ENCODE measurements around the gene WDR64.

WDR64 gene

GRCh38 chr1:241738284-241739078 lies 86.4 kb downstream of the WDR64 start:
- no peak for DNase-seq (ENCODE audit: low read depth)
- no peak overlapping the region for H3K4me3 ChIP-seq (ENCODE audit: control insufficient read depth, low read depth, low read length)
- no peak for TF ChIP-seq CTCF (IDR thresholded peaks at IDR 0.05; ENCODE audit: control insufficient read depth, insufficient read depth, low read depth, low read length, missing control alignments)

- TF ChIP-seq CTCF (IDR thresholded peaks at IDR 0.05; ENCODE audit: control insufficient read depth, insufficient read depth, low read depth, low read length, missing control alignments): no peak
- no peak for DNase-seq (ENCODE audit: low read depth)
- no peak overlapping the region for H3K4me3 ChIP-seq (ENCODE audit: control insufficient read depth, low read depth, low read length)
Measured at GRCh38 chr1:241742084-241742483, 90.0 kb downstream of the WDR64 start.

GRCh38 chr1:241744591-241744990 lies 92.5 kb downstream of the WDR64 start:
- no peak for TF ChIP-seq CTCF (IDR thresholded peaks at IDR 0.05; ENCODE audit: control insufficient read depth, insufficient read depth, low read depth, low read length, missing control alignments)
- no peak overlapping the region for H3K4me3 ChIP-seq (ENCODE audit: control insufficient read depth, low read depth, low read length)
- no peak for DNase-seq (ENCODE audit: low read depth)

GRCh38 chr1:241747992-241748391 lies 95.9 kb downstream of the WDR64 start:
- no peak for TF ChIP-seq CTCF (IDR thresholded peaks at IDR 0.05; ENCODE audit: control insufficient read depth, insufficient read depth, low read depth, low read length, missing control alignments)
- no peak for DNase-seq (ENCODE audit: low read depth)
- H3K4me3 ChIP-seq (ENCODE audit: control insufficient read depth, low read depth, low read length): no peak overlapping the region

DNA sequence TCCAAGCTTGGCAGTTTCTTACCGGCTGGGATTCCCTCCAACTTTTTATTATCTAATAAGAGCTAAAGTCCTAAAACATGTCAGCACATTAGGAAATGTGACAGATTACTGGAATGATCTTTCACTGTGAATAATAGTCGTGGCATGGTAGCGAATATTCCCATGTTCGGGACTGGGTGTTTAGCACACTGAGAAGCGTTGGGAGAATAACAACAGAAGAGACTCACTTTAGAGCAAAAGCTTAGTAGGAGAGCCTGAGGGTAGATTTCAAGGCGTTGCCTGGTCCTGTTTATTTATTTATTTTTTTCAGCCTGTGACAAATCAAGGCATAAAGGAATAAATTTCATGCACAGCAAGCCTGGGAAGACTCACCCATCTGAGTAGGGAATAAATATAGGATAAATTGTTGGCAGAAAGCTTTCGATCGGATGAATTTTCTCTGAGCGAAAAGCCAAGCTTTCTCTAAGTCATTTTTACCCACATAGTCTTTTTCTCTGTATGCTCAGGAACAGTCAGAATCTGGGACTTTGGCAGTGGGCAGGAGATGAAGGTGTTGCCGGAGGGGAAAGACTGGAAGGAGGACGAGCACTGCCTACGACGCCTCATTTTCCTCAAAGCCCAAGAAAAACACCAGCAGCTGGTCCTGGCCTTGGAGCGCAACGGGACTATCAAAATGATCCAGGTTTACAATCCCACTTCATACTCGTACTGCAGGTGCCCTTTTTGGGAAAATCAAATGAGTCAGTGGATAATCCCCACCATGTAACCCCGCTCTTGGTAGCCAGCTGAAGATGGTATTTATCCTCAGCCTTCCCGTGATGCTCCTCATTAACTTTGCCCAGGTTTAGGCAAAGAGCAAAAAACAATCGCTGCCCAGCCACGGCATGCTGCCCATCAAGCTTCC lies 97.2 kb downstream of the WDR64 start:
- peak overlapping the region; percentile 2 for H3K4me3 ChIP-seq (ENCODE audit: control insufficient read depth, low read depth, low read length)
- no peak for TF ChIP-seq CTCF (IDR thresholded peaks at IDR 0.05; ENCODE audit: control insufficient read depth, insufficient read depth, low read depth, low read length, missing control alignments)
- DNase-seq (ENCODE audit: low read depth): peak; percentile 40

- H3K4me3 ChIP-seq (ENCODE audit: control insufficient read depth, low read depth, low read length): no peak overlapping the region
- DNase-seq (ENCODE audit: low read depth): no peak
- TF ChIP-seq CTCF (IDR thresholded peaks at IDR 0.05; ENCODE audit: control insufficient read depth, insufficient read depth, low read depth, low read length, missing control alignments): no peak
Measured at GRCh38 chr1:241749945-241750695, 98.0 kb downstream of the WDR64 start.

Data from AG09309 (cell line).